ENCODE data around the gene IGFLR1. TPM values are rescaled to one million over a fixed set of nuclear protein-coding genes. Genes with fewer than 3 reads are reported as not detected.

Gene IGFLR1
- total and polyA plus RNA-seq, 2 of the 4 experiments (the other 2 are of a cell fraction): 0.72 to 2.7 TPM

DNA sequence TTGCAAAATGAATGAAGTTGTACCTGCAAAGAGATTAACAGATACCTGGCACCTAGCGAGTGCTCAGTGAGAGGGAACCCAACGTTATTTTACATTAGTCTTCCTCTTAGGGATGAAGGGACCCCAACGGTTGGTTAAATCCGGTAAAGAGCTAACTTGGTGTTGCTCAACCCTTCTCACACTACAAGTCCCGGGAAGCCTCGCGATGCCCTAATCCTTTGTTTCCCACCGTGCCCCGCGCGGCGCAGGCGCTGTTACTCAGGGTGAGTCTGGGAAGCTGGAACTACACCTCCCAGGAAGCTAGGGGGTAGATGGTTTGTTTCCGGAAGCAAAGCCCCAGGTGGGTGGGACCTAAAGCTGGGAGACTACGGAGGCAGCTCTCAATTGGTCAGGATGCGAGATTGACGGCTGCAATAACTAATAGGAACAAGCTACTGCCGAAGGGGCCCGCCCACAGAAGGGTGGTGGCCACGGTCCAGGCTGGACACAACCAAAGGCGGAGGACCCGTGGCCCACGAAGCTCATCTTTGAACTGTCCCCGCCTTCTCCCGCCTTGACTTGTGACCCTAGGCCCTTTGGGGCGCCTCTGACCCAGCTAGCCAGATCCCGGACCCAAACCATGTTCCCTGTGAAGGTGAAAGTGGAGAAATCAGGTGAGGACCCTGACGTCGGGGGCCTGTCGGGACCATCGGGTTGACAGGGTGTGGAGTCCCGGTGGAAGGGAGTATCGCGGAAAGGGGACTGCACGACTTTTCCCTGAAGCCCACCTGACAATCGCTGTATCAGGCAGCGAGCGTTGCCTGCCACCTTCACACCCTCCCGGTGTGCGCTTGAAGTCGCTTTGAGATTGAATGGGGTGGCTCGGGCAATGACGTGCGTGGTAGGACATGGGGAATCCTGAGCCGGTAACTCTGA, 6.1 kb upstream of the IGFLR1 start, which contains the start of gene LIN37:
TSS of gene LIN37 (plus strand) at position 471 of the 915 bp plus-strand sequence. CDS start at position 620, 149 bp downstream.
- peak within 1 kb of the TSS; percentile 68 for H3K27ac ChIP-seq (ENCODE audit: insufficient read depth, low read length)
- H3K9me1 ChIP-seq (ENCODE audit: insufficient read depth, low read length): peaks cover 7% of the 10 kb centered on the region; the same call in 1 of the 2 replicates
- peak within 1 kb of the TSS; percentile 82 for H3K4me2 ChIP-seq (ENCODE audit: low read depth, low read length)
- peak within 1 kb of the TSS; percentile 93 for H3K14ac ChIP-seq (replicated peaks; ENCODE audit: low read depth, low read length)
- peak within 1 kb of the TSS; percentile 41 for H4K5ac ChIP-seq (ENCODE audit: low read depth, low read length)
- H4K8ac ChIP-seq (ENCODE audit: low read depth in 2 of 2, low read length in 2 of 2): peak within 1 kb of the TSS; percentile 60 to 94
- H3K4me3 ChIP-seq (ENCODE audit: insufficient read depth, low read depth, low read length): peak within 1 kb of the TSS; percentile 71
- H3K79me1 ChIP-seq (ENCODE audit: low read depth in 1 of 2, low read length in 2 of 2): peaks cover 5 to 63% of the 10 kb centered on the region in 2 experiments; a peak in 3 of 4 replicates
- H2BK5ac ChIP-seq (ENCODE audit: low read depth, low read length, poor library complexity, severe bottlenecking): peak within 1 kb of the TSS; percentile 65
- peak within 1 kb of the TSS; percentile 94 for H2AK9ac ChIP-seq (replicated peaks; ENCODE audit: low read depth, low read length, poor library complexity)
- peak within 1 kb of the TSS; percentile 91 for H2AK5ac ChIP-seq (ENCODE audit: low read depth, low read length)
- peaks cover 3% of the 10 kb centered on the region; the same call in 1 of the 2 replicates for H3K4me1 ChIP-seq (ENCODE audit: control insufficient read depth, insufficient read depth, low read length)
- H3K9ac ChIP-seq (ENCODE audit: low read depth, low read length): peak within 1 kb of the TSS; percentile 81
- H4K91ac ChIP-seq (ENCODE audit: insufficient read depth, low read depth, low read length): peak within 1 kb of the TSS; percentile 81
- dilution Hi-C loops (cut with HindIII; ENCODE audit: low sequenced_read_pairs, unreplicated experiment): no loop called here
- H2BK15ac ChIP-seq (ENCODE audit: low read depth, low read length): no peak within 1 kb of the TSS
- no peaks in the 10 kb centered on the region for H4K20me1 ChIP-seq (ENCODE audit: insufficient read depth, low read length)
- ChIA-PET CTCF (interaction anchor here (0.8 to 1.2 kb wide), 2 partner anchors 71 to 183 kb away, joined by 3 read pairs; no protein-coding TSS in a partner anchor), POLR2A (ENCODE audit: unreplicated experiment) (interaction anchor here (0.9 kb wide), 1 partner anchor 8 kb away, joined by 4 read pairs; the partner anchor contains the start of gene HSPB6)
- DNase-seq (peak; percentile 99), ATAC-seq (ENCODE audit: low read depth) (peak; percentile 81)
- WGBS, 2 experiments (ENCODE audit: extremely low coverage in 2 of 2, insufficient read length in 1 of 2): 4% methylated on average over 5 of the region's 45 CpGs; no CpG with 5 or more reads in 1 of the 2 experiments
- no TSS peak for BruUV-seq (replicated peaks)
- peak within 1 kb of the TSS; percentile 52; the same call in 1 of the 2 replicates for H3K56ac ChIP-seq (ENCODE audit: extremely low read depth, insufficient read depth, low read length)
- peaks cover 12% of the 10 kb centered on the region; the same call in 1 of the 2 replicates for H3K36me3 ChIP-seq (ENCODE audit: control insufficient read depth, insufficient read depth, low read length)
- H3K23ac ChIP-seq (ENCODE audit: low read depth, low read length): peak within 1 kb of the TSS; percentile 94
- intact Hi-C loops (cut with micrococcal nuclease): no loop called here
- H2BK120ac ChIP-seq (ENCODE audit: low read depth, low read length): 0 out of 2 replicates have a peak within 1 kb of the TSS, but pooled peaks have one; percentile 22
- peak within 1 kb of the TSS; percentile 91 for H3K4ac ChIP-seq (ENCODE audit: low read depth, low read length)
- H3K9me3 ChIP-seq (ENCODE audit: control insufficient read depth, insufficient read depth, low read length): no peaks in the 10 kb centered on the region
- TF ChIP-seq FOS (IDR thresholded peaks at IDR 0.05; ENCODE audit: low read depth, low read length): peak; percentile 45; the same call in 1 of the 2 replicates
- peak; percentile 55; the same call in 1 of the 2 replicates for TF ChIP-seq MXI1 (IDR thresholded peaks at IDR 0.05; ENCODE audit: borderline replicate concordance, low read depth, low read length)
- TF ChIP-seq CEBPB (IDR thresholded peaks at IDR 0.05; ENCODE audit: low read depth, low read length): peak; percentile 99
- TF ChIP-seq MAZ (IDR thresholded peaks at IDR 0.05; ENCODE audit: borderline replicate concordance, low read depth, low read length): 0 out of 2 replicates have a peak, but pooled peaks have one; percentile 56
- no peak for TF ChIP-seq CHD1 (IDR thresholded peaks at IDR 0.05; ENCODE audit: low read depth, low read length)
- no peak for TF ChIP-seq CTCF (conservative IDR thresholded peaks at IDR 0.05; ENCODE audit: low read depth, low read length)
- TF ChIP-seq POLR2A (IDR thresholded peaks at IDR 0.05; ENCODE audit: low read depth, low read length): peak; percentile 93
- no peak within 1 kb of the TSS for H3K18ac ChIP-seq (ENCODE audit: low read depth, low read length)
- no peaks in the 10 kb centered on the region for H3K27me3 ChIP-seq (ENCODE audit: control insufficient read depth, insufficient read depth, low read length)
- peak within 1 kb of the TSS; percentile 94 for H2AFZ ChIP-seq (replicated peaks; ENCODE audit: low read length, poor library complexity)
- no peak within 1 kb of the TSS for H2BK20ac ChIP-seq (ENCODE audit: low read depth, low read length)
- in situ Hi-C loops (cut with MboI; ENCODE audit: low sequenced_read_pairs): no loop called here
